ENCODE measurements around the gene RASGRF1.

GRCh38 chr15:78916088-78916487 is 174.5 kb downstream of the RASGRF1 start:
- TF ChIP-seq CTCF (IDR thresholded peaks at IDR 0.05 in 8 of 11, conservative IDR thresholded peaks at IDR 0.05 in 3 of 11) (no peak), POLR2AphosphoS5 (IDR thresholded peaks at IDR 0.05) (no peak), POLR2A (IDR thresholded peaks at IDR 0.05) (no peak)

Data from spleen (tissue), 7 donors.